GM18526 (cell line): ENCODE data around the gene NFIX.

Experiments
- POLR2A ChIP-seq: IDR thresholded peaks from 3 replicates; pipeline ENCODE4 v1.6.1; 2011; ENCODE audit not compliant: insufficient read length; ENCODE audit errors: extremely low read depth

Gene NFIX

GRCh38 chr19:13071444-13072187 lies 76.3 kb downstream of the NFIX start:
- TF ChIP-seq POLR2A: no peak

DNA sequence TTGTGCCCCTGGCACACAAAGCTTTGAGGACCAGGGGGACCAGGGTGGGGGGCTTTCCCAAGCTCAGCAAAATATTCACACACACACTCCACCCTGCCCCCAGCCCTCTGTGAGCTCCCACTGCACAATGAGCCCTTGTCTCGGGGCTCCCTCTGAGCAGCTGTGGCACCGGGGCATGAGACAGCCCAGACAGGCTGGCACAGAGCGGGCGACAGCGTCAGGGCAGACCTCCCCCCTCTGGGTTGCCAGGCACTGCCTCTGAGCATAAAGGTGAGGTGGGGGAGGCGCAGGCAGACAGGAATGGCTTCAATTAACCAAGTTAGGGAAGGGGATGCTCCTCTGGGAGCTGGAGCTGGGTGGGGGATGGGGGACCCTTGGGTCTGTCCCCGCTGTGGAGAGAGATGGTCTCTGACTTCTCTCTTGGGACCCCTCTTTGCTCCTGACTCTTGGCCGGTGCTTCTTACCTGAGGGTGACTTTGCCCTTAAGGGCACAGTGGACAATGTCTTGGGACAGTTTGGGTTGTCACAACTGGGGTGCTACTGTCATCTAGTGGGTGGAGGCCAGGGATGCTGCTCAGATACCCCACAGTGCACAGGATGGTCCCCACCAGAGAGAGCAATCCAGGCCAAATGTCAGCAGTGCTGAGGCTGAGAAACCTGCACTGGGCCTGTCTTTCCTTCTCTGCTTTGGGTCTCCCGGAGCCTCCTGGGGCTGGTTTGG lies 77.1 kb downstream of the NFIX start:
- TF ChIP-seq POLR2A: no peak

GRCh38 chr19:13073263-13073662 lies 78.0 kb downstream of the NFIX start:
- TF ChIP-seq POLR2A: no peak

DNA sequence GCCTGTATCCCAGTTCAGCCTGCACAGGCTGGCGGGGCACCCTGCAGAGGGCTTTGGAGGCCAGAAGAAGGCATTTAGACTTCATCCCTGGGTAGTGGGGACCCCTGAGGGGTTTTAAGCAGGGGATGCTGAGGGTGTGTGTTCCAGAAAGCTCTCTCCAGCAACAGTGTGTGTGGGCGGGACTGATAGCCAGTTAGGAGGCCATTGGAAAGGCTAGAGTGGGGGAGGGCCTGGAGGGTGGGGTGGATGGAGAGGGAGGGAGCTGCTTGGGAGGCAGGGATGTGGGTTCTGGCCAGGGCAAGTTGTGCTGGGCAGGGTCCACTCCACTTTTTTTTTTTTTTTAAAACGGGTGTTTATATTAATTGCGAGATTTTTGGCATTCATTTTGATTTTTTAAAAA lies 79.1 kb downstream of the NFIX start:
- TF ChIP-seq POLR2A: no peak

- no peak for TF ChIP-seq POLR2A
These were observed 81.0 kb downstream of the NFIX start for GRCh38 chr19:13076320-13076719.

GRCh38 chr19:13076787-13077186 lies 81.5 kb downstream of the NFIX start:
- no peak for TF ChIP-seq POLR2A

DNA sequence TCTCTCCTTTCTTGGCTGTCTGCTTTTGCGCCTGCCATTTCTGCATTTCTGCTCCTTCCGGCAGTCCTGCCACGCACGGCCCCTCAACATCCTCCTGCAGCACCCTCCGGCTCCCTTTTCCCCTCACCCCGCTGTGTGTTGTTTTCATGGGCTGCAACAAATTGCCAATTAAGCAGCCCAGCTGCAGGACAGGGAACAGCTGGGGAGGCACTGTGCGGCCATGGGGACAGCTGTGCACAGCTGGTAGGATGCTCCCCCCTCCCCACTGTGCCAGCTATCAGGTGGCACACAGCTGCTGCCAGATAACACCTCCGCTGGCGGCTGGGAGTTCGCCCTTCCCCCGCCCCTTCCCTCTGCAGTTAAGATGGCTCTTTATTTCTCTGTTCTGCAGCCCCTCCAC lies 82.0 kb downstream of the NFIX start:
- no peak for TF ChIP-seq POLR2A

- no peak for TF ChIP-seq POLR2A
These were observed 83.1 kb downstream of the NFIX start for GRCh38 chr19:13078381-13078780.

DNA sequence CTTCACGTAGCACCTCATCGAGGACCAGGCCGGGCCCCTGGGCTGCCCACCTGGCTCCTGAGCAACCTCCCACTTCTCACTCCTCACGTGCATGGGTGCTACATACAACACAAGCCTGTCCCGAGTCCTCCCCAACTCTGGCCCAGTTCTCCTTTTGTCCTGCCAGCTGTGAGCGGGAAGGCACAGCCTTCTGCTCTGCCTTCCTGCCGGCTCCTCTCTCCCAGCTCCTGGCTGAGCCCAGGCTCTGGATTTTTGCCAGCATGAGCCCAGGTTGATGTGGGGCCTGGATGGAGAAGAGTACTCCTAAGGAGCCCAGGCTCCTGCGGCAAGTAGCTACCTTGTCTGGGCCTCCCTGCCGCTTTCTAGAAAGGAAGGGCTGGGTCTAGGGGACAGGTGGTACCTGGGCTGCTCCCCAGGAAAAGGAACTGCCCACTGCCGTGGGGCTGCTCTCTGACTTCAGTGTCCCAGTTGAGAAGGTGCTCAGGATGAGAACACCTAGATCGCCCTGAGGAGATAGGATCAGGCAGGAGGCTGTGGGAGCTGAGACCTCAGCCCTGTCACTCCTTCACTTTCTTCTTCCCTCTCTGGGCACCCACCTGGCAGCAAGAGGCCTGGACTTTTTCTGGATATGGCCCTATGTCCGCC lies 83.7 kb downstream of the NFIX start:
- no peak for TF ChIP-seq POLR2A

GRCh38 chr19:13079542-13079986 lies 84.3 kb downstream of the NFIX start:
- no peak for TF ChIP-seq POLR2A

DNA sequence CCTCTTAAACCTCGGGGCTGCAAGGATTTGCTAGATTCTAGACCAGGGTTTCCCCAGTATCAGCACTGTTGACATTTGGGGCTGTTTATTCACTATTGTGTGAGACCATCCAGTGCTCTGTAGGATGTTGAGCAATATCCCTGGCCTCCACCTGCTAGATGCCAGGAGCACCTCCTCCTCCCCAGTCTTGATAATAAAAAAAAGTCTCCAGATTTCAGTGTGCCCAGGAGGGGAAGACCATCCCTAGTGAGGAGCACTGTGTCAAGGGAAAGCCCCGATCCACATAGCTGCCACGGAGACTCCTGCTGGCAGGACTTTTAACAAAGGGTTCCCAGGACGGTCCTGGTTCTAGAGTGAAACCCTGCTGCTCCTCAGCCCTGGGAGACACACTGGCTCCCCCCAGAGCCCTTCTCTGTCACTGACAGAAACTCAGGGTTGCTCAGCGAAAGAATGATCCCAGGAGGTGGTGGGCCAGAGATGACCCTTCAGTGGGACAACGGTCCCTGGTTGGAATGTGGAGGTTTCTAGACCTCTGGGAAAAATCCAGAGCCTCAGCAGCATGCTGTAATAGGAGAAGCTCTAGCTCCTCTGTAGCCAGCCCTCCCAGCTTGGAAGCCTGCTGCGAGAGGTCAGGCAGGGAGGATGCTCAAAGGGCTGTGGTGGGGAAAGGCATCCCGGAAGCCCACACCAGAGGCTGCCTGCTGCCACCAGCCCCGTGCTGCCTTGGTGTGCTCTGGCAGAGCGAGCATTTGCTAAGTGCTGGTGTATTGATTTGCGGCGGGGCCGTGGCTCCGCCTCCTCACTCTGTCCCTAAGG lies 87.1 kb downstream of the NFIX start:
- no peak for TF ChIP-seq POLR2A

GRCh38 chr19:13083008-13083404 lies 87.7 kb downstream of the NFIX start:
- TF ChIP-seq POLR2A: no peak

GRCh38 chr19:13083627-13084026 lies 88.4 kb downstream of the NFIX start:
- no peak for TF ChIP-seq POLR2A

GRCh38 chr19:13085666-13086065 lies 90.4 kb downstream of the NFIX start:
- TF ChIP-seq POLR2A: no peak

DNA sequence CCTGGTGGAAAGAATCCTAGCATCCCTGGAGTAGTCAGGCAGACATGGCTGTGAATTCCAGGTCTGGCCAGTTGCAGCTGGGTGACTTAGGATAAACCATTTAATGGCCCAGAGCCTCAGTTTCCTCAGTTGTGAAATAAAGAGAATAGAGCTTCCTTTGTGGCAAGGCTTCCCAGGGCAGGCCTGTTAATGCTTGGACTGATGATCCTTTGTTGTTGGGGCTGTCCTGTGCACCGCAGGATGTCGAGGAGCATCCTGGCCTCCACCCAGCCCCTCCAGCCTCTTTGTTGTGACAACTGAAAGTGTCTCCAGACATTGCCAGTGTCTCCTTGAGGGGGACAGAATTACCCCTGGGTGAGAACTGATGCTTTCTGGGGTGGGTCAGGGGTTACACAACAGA lies 91.1 kb downstream of the NFIX start:
- no peak for TF ChIP-seq POLR2A
